K562 (cell line): Measurements from ENCODE around the gene ZSCAN1. TPM values are rescaled to one million over a fixed set of nuclear protein-coding genes. Genes with fewer than 3 reads are reported as not detected.
A peak's percentile ranks its signal among the peaks of the same experiment; 100 is the strongest.

Experiments used
- ATF1 ChIP-seq, 2 experiments: fragments of 450-650 bp in 1 of 2; IDR thresholded peaks; 2 replicates each; pipeline ENCODE4 v1.6.1; 2016; ENCODE audit warnings: missing compliant biosample characterization in 1 of 2, missing genetic modification characterization in 1 of 2
- CBX8 ChIP-seq: fragments of 200-600 bp; sonication (generic); IDR thresholded peaks from 2 replicates; pipeline ENCODE4 v1.6.1; 2012; ENCODE audit warnings: borderline replicate concordance, mixed run types, low read depth, mild to moderate bottlenecking, moderate library complexity, mixed read lengths, low read length, control low read depth, inconsistent platforms; ENCODE audit not compliant: poor library complexity, severe bottlenecking; ENCODE audit errors: extremely low read depth
- CHD2 ChIP-seq: IDR thresholded peaks from 2 replicates; pipeline ENCODE4 v1.6.1; 2011; ENCODE audit warnings: low read depth, low read length
- CREM ChIP-seq: IDR thresholded peaks from 2 replicates; pipeline ENCODE4 v1.6.1; 2014; ENCODE audit warnings: antibody characterized with exemption, low read depth
- EGR1 ChIP-seq: fragments of 450-650 bp; conservative IDR thresholded peaks from 2 replicates; pipeline ENCODE4 v1.6.1; 2017; ENCODE audit warnings: mild to moderate bottlenecking
- FOXJ3 ChIP-seq: sonication (generic); formaldehyde crosslinking; IDR thresholded peaks from 2 replicates; pipeline ENCODE4 v1.4.0; 2020; ENCODE audit warnings: mild to moderate bottlenecking, missing genetic modification reagents
- FOXO4 ChIP-seq: fragments of 450-650 bp; formaldehyde crosslinking; IDR thresholded peaks from 2 replicates; pipeline ENCODE4 v1.4.0; 2020; ENCODE audit warnings: mild to moderate bottlenecking, moderate library complexity
- GMEB1 ChIP-seq: fragments of 250-450 bp; sonication (Bioruptor Pico); IDR thresholded peaks from 2 replicates; pipeline ENCODE4 v1.4.0; 2020; ENCODE audit warnings: mild to moderate bottlenecking
- HCFC1 ChIP-seq: IDR thresholded peaks from 2 replicates; pipeline ENCODE4 v1.6.1; 2012; ENCODE audit warnings: low read depth, low read length, improper control_type of control experiment
- KLF16 ChIP-seq: IDR thresholded peaks from 2 replicates; pipeline ENCODE4 v1.6.1; 2016; ENCODE audit warnings: antibody characterized with exemption
- PBX2 ChIP-seq, 2 experiments: IDR thresholded peaks in 1 of 2; conservative IDR thresholded peaks in 1 of 2; 2 replicates each; pipeline ENCODE4 v1.6.1; 2016; ENCODE audit warnings: low read depth in 2 of 2, mild to moderate bottlenecking in 1 of 2, missing compliant biosample characterization in 1 of 2, missing genetic modification characterization in 1 of 2, moderate library complexity in 1 of 2
- PKNOX1 ChIP-seq: fragments of 450-650 bp; IDR thresholded peaks from 2 replicates; pipeline ENCODE4 v1.6.1; 2016
- POLR2G ChIP-seq: fragments of 200-400 bp; formaldehyde crosslinking; IDR thresholded peaks from 2 replicates; pipeline ENCODE4 v1.6.1; 2017; ENCODE audit warnings: low read depth, mild to moderate bottlenecking, antibody characterized with exemption, low read length, moderate library complexity
- SIX5 ChIP-seq, 2 experiments: IDR thresholded peaks; 2 replicates each; pipeline ENCODE4 v1.6.1; 2011; ENCODE audit warnings: low read length in 2 of 2, borderline replicate concordance in 1 of 2, low read depth in 1 of 2, mild to moderate bottlenecking in 1 of 2, moderate library complexity in 1 of 2; ENCODE audit not compliant: insufficient read depth in 1 of 2
- SMC3 ChIP-seq: conservative IDR thresholded peaks from 2 replicates; pipeline ENCODE4 v1.6.1; 2011; ENCODE audit warnings: low read depth, low read length, improper control_type of control experiment; ENCODE audit not compliant: insufficient read depth
- TFAP4 ChIP-seq: sonication (generic); formaldehyde crosslinking; IDR thresholded peaks from 2 replicates; pipeline ENCODE4 v1.8.0; 2022; ENCODE audit warnings: missing genetic modification reagents, mild to moderate bottlenecking, moderate library complexity, borderline replicate concordance
- ZNF3 ChIP-seq: fragments of 250-450 bp; sonication (Bioruptor Pico); IDR thresholded peaks from 2 replicates; pipeline ENCODE4 v1.5.0; 2021; ENCODE audit warnings: mild to moderate bottlenecking, moderate library complexity
- ZNF445 ChIP-seq: fragments of 250-450 bp; sonication (Bioruptor Pico); IDR thresholded peaks from 2 replicates; pipeline ENCODE4 v1.4.0; 2020; ENCODE audit warnings: low read depth, mild to moderate bottlenecking, moderate library complexity
- polyA plus RNA-seq, 8 experiments: library from polyadenylated mRNA; depleted of rRNA in 4 of 8; stranded (reverse) in 5 of 8; unstranded in 3 of 8; fragments of >200 nt; fragmentation: Nextera tagmentation in 2 of 8; fragmentation: Illumina TruSeq in 1 of 8; extraction: Ambion mirVana in 2 of 8; extraction: Trizol in 1 of 8; gene quantifications; 2 replicates each; pipeline versions ENCODE4 v1.2.1 to v1.2.3, GENCODE V29; 2011 to 2014; ENCODE audit warnings: inconsistent platforms in 1 of 8, missing spikeins in 1 of 8
- total RNA-seq, 7 experiments: library from RNA; depleted of rRNA in 6 of 7; stranded (reverse); fragments of >200 nt in 6 of 7; fragmentation: Illumina TruSeq in 2 of 7; extraction: Trizol in 2 of 7; gene quantifications; 2 replicates each; pipeline versions ENCODE4 v1.2.1 to v1.2.3, GENCODE V29; 2011 to 2021; ENCODE audit warnings: low replicate concordance in 1 of 7

Gene ZSCAN1
- total and polyA plus RNA-seq, 9 of the 15 experiments (the other 6 are each of a cell fraction or from before 2014, with no cell fraction given) = not detected

GRCh38 chr19:58097781-58098681, 64.2 kb downstream of the ZSCAN1 start, which contains the start of gene ZSCAN18 (continued):
- TF ChIP-seq PKNOX1 = peak; percentile 95
- peak; percentile 88 for TF ChIP-seq GMEB1 (CRISPR knock-in tag)
- peak; percentile 96 for TF ChIP-seq FOXJ3 (CRISPR knock-in tag)
- TF ChIP-seq CHD2 = no peak
- TF ChIP-seq SIX5 (IDR thresholded peaks at IDR 0.05; ENCODE audit: borderline replicate concordance in 1 of 2, insufficient read depth in 1 of 2, low read depth in 1 of 2, low read length in 2 of 2) = peak in 1 of 2 experiments; percentile 22; a peak in 2 of 4 replicates
- TF ChIP-seq PBX2 (CRISPR knock-in tag; IDR thresholded peaks at IDR 0.05; ENCODE audit: low read depth) = no peak
- TF ChIP-seq PBX2 (tag; conservative IDR thresholded peaks at IDR 0.05; ENCODE audit: low read depth) = peak; percentile 72
- TF ChIP-seq CREM = peak; percentile 71
- TF ChIP-seq CBX8 = no peak
- no peak for TF ChIP-seq FOXO4
- peak; percentile 68 for TF ChIP-seq POLR2G
- TF ChIP-seq KLF16 = 0 out of 2 replicates have a peak, but pooled peaks have one; percentile 17
- TF ChIP-seq ZNF3 (CRISPR knock-in tag) = no peak
- no peak for TF ChIP-seq ZNF445 (CRISPR knock-in tag)
- no peak for TF ChIP-seq ATF1 (CRISPR knock-in tag; IDR thresholded peaks at IDR 0.05)
- TF ChIP-seq ATF1 (tag; IDR thresholded peaks at IDR 0.05) = peak; percentile 76
- peak; percentile 76; the same call in 1 of the 2 replicates for TF ChIP-seq EGR1
- TF ChIP-seq HCFC1 = peak; percentile 76
- peak; percentile 30; the same call in 1 of the 2 replicates for TF ChIP-seq TFAP4 (CRISPR knock-in tag)
- no peak for TF ChIP-seq SMC3
